C4-2B (cell line): ENCODE measurements around the gene ARMH4.

ENCODE experiments used
- H3K27ac ChIP-seq: fragments of 450-650 bp; 2 replicates; pipeline ENCODE4 v1.5.1; 2017
- CTCF ChIP-seq: fragments of 450-650 bp; conservative IDR thresholded peaks from 2 replicates; pipeline ENCODE4 v1.5.1; 2017; ENCODE audit warnings: mild to moderate bottlenecking
- ZFX ChIP-seq: fragments of 450-650 bp; IDR thresholded peaks from 2 replicates; pipeline ENCODE4 v1.6.1; 2017

Gene ARMH4

DNA sequence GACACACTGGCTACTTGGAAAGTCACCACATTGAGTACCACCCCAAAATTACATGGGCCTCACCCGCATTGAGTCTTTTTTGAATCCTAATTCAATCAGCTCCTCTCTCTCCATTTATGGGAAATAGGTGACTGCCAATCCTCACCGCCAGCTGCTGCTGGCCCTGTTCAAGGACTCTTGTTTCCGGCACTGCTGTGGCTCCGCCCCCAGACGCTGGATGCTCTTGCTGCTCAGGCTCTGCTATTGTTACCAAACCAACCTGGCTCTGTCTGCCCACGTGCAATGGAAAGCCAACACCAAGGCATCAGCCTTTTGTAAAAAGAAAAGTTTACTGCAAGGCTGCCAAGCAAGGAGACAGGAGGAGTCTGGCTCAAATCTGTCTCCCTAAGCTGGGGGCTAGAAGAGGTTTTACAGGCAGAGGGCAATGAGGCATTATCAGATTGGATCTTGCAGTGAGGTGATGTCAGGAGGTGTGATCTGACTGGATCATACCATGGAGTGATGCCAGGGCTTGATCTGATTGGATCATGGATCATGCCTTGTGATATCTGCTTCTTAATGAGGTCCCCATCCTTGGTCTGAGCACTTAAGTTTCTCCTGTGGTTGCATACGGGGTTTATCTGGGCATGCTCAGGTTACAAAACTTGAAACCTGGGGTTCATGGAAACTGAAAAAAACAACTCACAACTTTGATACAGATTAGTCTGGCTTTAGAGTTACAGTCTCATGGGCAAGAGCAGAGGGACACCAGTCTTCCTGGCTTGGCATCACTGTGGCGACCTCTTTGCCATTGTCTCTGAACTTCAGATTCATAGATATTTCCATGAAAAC is 169.0 kb downstream of the ARMH4 start:
- TF ChIP-seq ZFX = no peak
- TF ChIP-seq CTCF = no peak
- no peak overlapping the region for H3K27ac ChIP-seq

- TF ChIP-seq ZFX (no peak), CTCF (no peak)
- H3K27ac ChIP-seq = no peak overlapping the region
Measured at GRCh38 chr14:57981817-57982560, 170.0 kb downstream of the ARMH4 start.

GRCh38 chr14:57979376-57980048 is 172.5 kb downstream of the ARMH4 start:
- TF ChIP-seq ZFX (no peak), CTCF (no peak)
- no peak overlapping the region for H3K27ac ChIP-seq

- no peak overlapping the region for H3K27ac ChIP-seq
- TF ChIP-seq ZFX (no peak), CTCF (no peak)
Measured at GRCh38 chr14:57976701-57977100, 175.3 kb downstream of the ARMH4 start.

GRCh38 chr14:57974896-57975295 is 177.1 kb downstream of the ARMH4 start:
- no peak for TF ChIP-seq CTCF
- no peak for TF ChIP-seq ZFX
- no peak overlapping the region for H3K27ac ChIP-seq

DNA sequence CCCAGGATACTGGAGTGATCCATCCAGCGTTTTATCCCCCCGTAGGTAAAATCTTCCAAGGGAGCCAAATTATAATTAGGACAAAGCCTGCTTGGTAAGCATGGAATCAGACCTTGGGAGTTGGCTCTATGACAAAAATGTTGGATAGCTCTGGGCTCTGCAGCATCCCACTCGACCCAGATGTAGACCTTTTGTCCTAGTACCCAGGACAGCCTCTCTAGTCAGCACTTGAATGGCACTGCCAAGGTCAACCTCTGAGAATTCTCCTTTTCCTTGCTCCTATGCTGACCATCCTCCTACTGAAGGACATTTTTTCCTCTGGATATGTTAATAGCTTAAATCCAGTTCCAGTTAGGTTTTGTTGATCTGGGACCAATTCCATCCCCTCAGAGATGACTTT is 181.4 kb downstream of the ARMH4 start:
- no peak overlapping the region for H3K27ac ChIP-seq
- no peak for TF ChIP-seq ZFX

DNA sequence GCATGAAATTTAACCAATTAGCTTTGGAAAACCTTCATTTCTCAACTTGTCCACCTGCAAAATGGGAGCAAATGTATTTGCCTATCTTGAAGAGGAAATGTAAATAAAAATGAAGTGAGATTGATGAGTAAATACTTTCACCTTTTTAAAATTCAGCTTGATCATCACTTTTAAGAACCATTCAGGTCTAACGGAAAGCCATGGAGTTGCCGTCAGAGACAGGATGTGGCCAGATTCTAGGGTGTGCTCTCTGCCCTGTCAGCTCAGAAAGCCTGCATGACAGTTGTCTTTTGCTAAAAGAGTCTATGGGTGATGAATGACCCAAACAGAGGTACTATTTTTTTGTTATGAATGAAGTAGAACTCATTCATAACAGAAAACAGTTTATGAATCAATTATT is 181.8 kb downstream of the ARMH4 start:
- no peak for TF ChIP-seq CTCF
- TF ChIP-seq ZFX = no peak
- H3K27ac ChIP-seq = no peak overlapping the region
